Caco-2 (cell line): ENCODE results near the gene RHOB. TPM values are rescaled to one million over a fixed set of nuclear protein-coding genes. Genes with fewer than 3 reads are reported as not detected.

Experiments
- BruUV-seq: library from RNA; stranded (reverse); fragments of 400-500 nt; replicated peaks from 2 replicates; lab custom pipeline; 2021; lab: Mats Ljungman, UMichigan
- CTCF ChIA-PET: fragments of 300-600 bp; sonication (Branson Sonifier 250); formaldehyde crosslinking; loops from one replicate; lab custom pipeline; 2022; ENCODE audit warnings: antibody characterized with exemption; lab: Charles Lee
- POLR2A ChIA-PET: fragments of 300-600 bp; sonication (Branson Sonifier 250); formaldehyde crosslinking; loops from one replicate; lab custom pipeline; 2022; ENCODE audit warnings: antibody characterized with exemption; lab: Charles Lee
- DNase-seq, 2 experiments: peaks; one replicate each; pipeline versions ENCODE4 v3.0.0 to v3.0.0-alpha.2; 2020 to 2022
- H3K27me3 ChIP-seq: replicated peaks from 2 replicates; pipeline ENCODE4 v1.6.0; 2011; ENCODE audit warnings: low read length; ENCODE audit not compliant: control insufficient read depth, insufficient read depth
- H3K36me3 ChIP-seq: 2 replicates; pipeline ENCODE4 v1.5.1; 2011; ENCODE audit warnings: low read length; ENCODE audit not compliant: control insufficient read depth, insufficient read depth
- H3K4me1 ChIP-seq: fragments of 250-450 bp; sonication (Bioruptor Pico); 2 replicates; pipeline ENCODE4 v1.5.1; 2020; ENCODE audit warnings: mild to moderate bottlenecking
- H3K4me3 ChIP-seq: 2 replicates; pipeline ENCODE4 v1.5.1; 2011; ENCODE audit warnings: low read depth, mild to moderate bottlenecking, control low read depth, low read length
- H3K9me3 ChIP-seq: fragments of 250-450 bp; sonication (Bioruptor Pico); 2 replicates; pipeline ENCODE4 v1.5.1; 2020; ENCODE audit warnings: mild to moderate bottlenecking, moderate library complexity
- H3K27ac Mint-ChIP-seq: one replicate; pipeline ENCODE4 v1.8.0; 2022; ENCODE audit warnings: mixed read lengths; ENCODE audit not compliant: unreplicated experiment
- H3K27me3 Mint-ChIP-seq: one replicate; pipeline ENCODE4 v1.8.0; 2022; ENCODE audit warnings: mixed read lengths; ENCODE audit not compliant: insufficient read depth, unreplicated experiment
- H3K36me3 Mint-ChIP-seq: one replicate; pipeline ENCODE4 v1.8.0; 2022; ENCODE audit warnings: mild to moderate bottlenecking, mixed read lengths; ENCODE audit not compliant: insufficient read depth, unreplicated experiment
- H3K4me1 Mint-ChIP-seq: one replicate; pipeline ENCODE4 v1.8.0; 2022; ENCODE audit warnings: low read depth, mixed read lengths; ENCODE audit not compliant: unreplicated experiment
- H3K4me3 Mint-ChIP-seq: one replicate; pipeline ENCODE4 v1.8.0; 2022; ENCODE audit warnings: mild to moderate bottlenecking, moderate library complexity, mixed read lengths; ENCODE audit not compliant: unreplicated experiment
- H3K9me3 Mint-ChIP-seq: one replicate; pipeline ENCODE4 v1.8.0; 2022; ENCODE audit warnings: mixed read lengths; ENCODE audit not compliant: unreplicated experiment
- intact Hi-C: fragments of 100-400 bp; cut with micrococcal nuclease; formaldehyde crosslinking; loops from one replicate; pipeline ENCODE4 v1.10.0; 2022; ENCODE audit not compliant: unreplicated experiment
- total RNA-seq: library from RNA; stranded (reverse); gene quantifications from 2 replicates; pipeline ENCODE4 v1.2.3, GENCODE V29; 2022
- TF ChIP-seq, protein P1 (sequence below), 2 experiments: fragments of 200-600 bp in 1 of 2; IDR thresholded peaks; 1 replicate in 1 of 2; 2 replicates in 1 of 2; pipeline versions ENCODE4 v1.5.1 to v1.8.0; 2011 to 2022; ENCODE audit warnings: antibody characterized with exemption in 1 of 2, control low read depth in 1 of 2, inconsistent platforms in 1 of 2, low read depth in 1 of 2, low read length in 1 of 2, mild to moderate bottlenecking in 1 of 2, moderate library complexity in 1 of 2; ENCODE audit not compliant: insufficient read depth in 1 of 2, severe bottlenecking in 1 of 2, unreplicated experiment in 1 of 2

Gene RHOB
- total RNA-seq, 1 experiment from 2014 or later, result 20.8 TPM

DNA sequence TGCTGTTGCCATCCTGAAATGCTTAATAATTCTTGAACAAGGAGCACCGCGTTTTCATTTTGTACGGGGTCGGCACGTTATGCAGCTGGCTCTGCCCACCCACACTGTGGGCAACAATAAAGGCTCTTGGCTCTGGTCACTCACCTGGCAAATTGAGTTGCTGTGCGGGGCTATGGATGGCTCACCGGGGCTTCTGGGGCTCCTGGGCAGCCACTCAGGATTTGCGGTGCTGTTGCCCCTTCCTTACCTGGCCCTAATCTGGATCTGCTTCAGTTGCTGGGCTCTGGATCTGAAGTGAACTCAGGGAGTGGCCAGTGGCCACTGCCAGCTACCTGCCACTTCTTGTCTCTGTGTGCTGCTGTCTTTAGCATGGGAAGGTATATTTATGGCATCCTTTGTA, 22.7 kb downstream of the RHOB start:
- Mint-ChIP-seq H3K27ac (no peak overlapping the region), H3K36me3 (no peaks in the 10 kb centered on the region), H3K27me3 (peaks cover 2% of the 10 kb centered on the region), H3K4me1 (peaks cover 5% of the 10 kb centered on the region), H3K4me3 (no peak overlapping the region), H3K9me3 (no peaks in the 10 kb centered on the region)
- Histone ChIP-seq H3K36me3 (no peaks in the 10 kb centered on the region), H3K9me3 (no peaks in the 10 kb centered on the region), H3K4me3 (no peak overlapping the region), H3K27me3 (no peaks in the 10 kb centered on the region), H3K4me1 (0 out of 2 replicates have a peak, but pooled peaks cover 3% of the 10 kb centered on the region)
- intact Hi-C loops, result no loop called here
- ChIA-PET CTCF (no interaction called here), POLR2A (no interaction called here)
- TF ChIP-seq, protein P1, sequence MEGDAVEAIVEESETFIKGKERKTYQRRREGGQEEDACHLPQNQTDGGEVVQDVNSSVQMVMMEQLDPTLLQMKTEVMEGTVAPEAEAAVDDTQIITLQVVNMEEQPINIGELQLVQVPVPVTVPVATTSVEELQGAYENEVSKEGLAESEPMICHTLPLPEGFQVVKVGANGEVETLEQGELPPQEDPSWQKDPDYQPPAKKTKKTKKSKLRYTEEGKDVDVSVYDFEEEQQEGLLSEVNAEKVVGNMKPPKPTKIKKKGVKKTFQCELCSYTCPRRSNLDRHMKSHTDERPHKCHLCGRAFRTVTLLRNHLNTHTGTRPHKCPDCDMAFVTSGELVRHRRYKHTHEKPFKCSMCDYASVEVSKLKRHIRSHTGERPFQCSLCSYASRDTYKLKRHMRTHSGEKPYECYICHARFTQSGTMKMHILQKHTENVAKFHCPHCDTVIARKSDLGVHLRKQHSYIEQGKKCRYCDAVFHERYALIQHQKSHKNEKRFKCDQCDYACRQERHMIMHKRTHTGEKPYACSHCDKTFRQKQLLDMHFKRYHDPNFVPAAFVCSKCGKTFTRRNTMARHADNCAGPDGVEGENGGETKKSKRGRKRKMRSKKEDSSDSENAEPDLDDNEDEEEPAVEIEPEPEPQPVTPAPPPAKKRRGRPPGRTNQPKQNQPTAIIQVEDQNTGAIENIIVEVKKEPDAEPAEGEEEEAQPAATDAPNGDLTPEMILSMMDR (IDR thresholded peaks at IDR 0.05; ENCODE audit: insufficient read depth in 1 of 2, low read depth in 1 of 2, low read length in 1 of 2, severe bottlenecking in 1 of 2, unreplicated experiment in 1 of 2), result no peak
- DNase-seq, result no peak
- BruUV-seq, result no TSS peak

DNA sequence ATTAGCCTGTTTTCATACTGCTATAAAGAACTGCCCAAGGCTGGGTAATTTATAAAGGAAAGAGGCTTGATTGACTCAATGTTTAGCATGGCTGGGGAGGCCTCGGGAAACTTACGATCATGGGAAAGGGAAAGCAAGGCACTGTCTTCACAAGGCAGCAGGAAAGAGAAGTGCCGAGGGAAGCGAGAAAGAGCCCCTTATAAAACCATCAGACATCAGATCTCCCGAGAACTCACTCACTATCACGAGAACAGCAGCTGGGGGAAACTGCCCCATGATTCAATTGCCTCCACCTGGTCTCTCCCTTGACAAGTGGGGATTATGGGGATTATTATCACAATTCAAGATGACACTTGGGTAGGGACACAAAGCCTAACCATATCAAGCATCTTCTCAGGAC, 23.3 kb downstream of the RHOB start:
- Histone ChIP-seq H3K4me3 (no peak overlapping the region), H3K4me1 (peaks cover 9% of the 10 kb centered on the region; the same call in 1 of the 2 replicates), H3K36me3 (no peaks in the 10 kb centered on the region), H3K27me3 (no peaks in the 10 kb centered on the region), H3K9me3 (no peaks in the 10 kb centered on the region)
- TF ChIP-seq, protein P1 (IDR thresholded peaks at IDR 0.05; ENCODE audit: insufficient read depth in 1 of 2, low read depth in 1 of 2, low read length in 1 of 2, severe bottlenecking in 1 of 2, unreplicated experiment in 1 of 2), result no peak
- DNase-seq, result no peak
- no peaks in the 10 kb centered on the region for H3K36me3 Mint-ChIP-seq
- peaks cover 2% of the 10 kb centered on the region for H3K27me3 Mint-ChIP-seq
- H3K27ac Mint-ChIP-seq, result no peak overlapping the region
- H3K9me3 Mint-ChIP-seq, result no peaks in the 10 kb centered on the region
- intact Hi-C loops, result no loop called here
- ChIA-PET POLR2A (no interaction called here), CTCF (no interaction called here)
- H3K4me1 Mint-ChIP-seq, result peaks cover 9% of the 10 kb centered on the region
- no TSS peak for BruUV-seq
- H3K4me3 Mint-ChIP-seq, result no peak overlapping the region

DNA sequence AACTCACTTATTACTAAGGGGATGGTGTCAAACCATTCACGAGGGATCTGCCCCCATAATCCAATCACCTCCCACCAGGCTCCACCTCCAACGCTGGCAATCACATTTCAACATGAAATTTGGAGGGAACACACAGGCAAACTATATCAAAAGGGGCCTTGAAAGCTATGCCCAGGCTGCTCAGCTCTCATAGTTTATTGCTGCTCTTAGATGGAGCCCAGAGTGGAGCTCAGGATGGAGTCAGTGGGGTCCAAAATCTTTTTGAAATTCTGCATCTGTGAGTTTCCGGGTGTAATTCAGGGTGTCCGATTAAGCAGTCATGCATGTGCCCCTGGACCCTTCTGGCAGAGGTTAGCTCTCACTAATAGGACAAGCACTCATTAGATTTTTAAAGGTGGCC, 24.3 kb downstream of the RHOB start:
- DNase-seq, result no peak
- Mint-ChIP-seq H3K36me3 (no peaks in the 10 kb centered on the region), H3K9me3 (no peaks in the 10 kb centered on the region), H3K4me1 (peaks cover 9% of the 10 kb centered on the region), H3K4me3 (no peak overlapping the region), H3K27me3 (peaks cover 2% of the 10 kb centered on the region), H3K27ac (no peak overlapping the region)
- intact Hi-C loops, result no loop called here
- ChIA-PET CTCF (no interaction called here), POLR2A (no interaction called here)
- Histone ChIP-seq H3K9me3 (no peaks in the 10 kb centered on the region), H3K36me3 (no peaks in the 10 kb centered on the region), H3K27me3 (no peaks in the 10 kb centered on the region), H3K4me1 (peaks cover 9% of the 10 kb centered on the region; the same call in 1 of the 2 replicates), H3K4me3 (no peak overlapping the region)
- TF ChIP-seq, protein P1 (IDR thresholded peaks at IDR 0.05; ENCODE audit: insufficient read depth in 1 of 2, low read depth in 1 of 2, low read length in 1 of 2, severe bottlenecking in 1 of 2, unreplicated experiment in 1 of 2), result no peak
- no TSS peak for BruUV-seq
